ENCODE measurements around the gene ECI1.

DNA sequence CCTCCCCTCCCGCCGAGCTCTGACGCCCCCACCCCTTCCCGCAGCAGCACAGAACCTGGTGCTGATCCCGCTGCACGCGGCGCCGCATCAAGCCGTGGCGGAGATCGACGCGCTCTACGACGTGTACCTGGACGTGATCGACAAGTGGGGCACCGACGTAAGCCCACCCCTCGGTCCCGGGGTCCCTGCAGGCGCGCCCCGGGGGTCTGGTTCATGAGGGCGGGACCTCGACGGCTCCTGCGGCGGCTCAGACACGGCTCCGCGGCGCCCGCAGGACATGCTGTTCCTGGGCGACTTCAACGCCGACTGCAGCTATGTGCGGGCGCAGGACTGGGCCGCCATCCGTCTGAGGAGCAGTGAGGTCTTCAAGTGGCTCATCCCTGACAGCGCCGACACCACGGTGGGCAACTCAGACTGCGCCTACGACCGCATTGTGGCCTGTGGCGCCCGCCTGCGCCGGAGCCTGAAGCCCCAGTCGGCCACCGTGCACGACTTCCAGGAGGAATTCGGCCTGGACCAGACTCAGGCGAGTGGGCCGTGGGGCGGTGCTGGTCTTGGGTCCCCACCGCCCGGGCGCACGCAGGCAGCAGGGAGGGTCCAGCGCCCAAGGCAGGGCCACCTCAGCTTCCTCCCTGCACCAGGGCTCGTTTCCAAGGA is 13.8 kb downstream of the ECI1 start:
- TF ChIP-seq, protein P1, sequence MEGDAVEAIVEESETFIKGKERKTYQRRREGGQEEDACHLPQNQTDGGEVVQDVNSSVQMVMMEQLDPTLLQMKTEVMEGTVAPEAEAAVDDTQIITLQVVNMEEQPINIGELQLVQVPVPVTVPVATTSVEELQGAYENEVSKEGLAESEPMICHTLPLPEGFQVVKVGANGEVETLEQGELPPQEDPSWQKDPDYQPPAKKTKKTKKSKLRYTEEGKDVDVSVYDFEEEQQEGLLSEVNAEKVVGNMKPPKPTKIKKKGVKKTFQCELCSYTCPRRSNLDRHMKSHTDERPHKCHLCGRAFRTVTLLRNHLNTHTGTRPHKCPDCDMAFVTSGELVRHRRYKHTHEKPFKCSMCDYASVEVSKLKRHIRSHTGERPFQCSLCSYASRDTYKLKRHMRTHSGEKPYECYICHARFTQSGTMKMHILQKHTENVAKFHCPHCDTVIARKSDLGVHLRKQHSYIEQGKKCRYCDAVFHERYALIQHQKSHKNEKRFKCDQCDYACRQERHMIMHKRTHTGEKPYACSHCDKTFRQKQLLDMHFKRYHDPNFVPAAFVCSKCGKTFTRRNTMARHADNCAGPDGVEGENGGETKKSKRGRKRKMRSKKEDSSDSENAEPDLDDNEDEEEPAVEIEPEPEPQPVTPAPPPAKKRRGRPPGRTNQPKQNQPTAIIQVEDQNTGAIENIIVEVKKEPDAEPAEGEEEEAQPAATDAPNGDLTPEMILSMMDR (conservative IDR thresholded peaks at IDR 0.05) = no peak
- no peak for TF ChIP-seq ZFX (IDR thresholded peaks at IDR 0.05)
